Measurements from ENCODE around the gene LBHD2.

LBHD2 gene

DNA sequence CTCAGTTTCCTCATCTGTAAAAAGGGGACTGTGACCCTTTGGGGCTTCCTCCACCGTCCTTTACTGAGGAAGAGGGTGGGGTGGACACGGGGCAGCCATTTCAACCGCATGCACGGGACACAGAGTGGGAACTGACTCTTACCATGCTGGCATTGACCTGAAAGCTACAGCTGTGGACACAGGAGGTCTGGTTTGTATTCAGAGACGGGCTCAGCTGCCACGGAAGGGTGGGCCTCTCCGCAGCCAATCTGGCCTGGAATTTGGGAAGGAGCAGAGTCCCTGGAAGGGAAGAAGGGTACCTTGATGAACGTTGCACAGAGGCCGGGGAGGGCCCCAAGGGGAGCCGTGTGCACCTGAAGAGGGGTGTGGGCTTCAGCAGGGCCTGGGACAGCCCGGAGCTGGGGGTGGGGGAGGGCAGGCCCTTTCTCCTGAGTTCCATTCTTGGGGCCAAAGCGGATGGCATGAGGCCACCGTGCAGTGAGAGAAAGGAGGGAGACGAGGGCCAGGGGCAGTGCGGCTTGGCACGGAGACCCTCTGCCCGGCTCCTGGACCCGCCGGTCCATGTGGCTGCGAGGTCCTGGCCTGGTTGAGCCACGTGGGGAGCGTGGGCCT is 53.8 kb downstream of the LBHD2 start:
- Histone ChIP-seq H3K4me3 (ENCODE audit: low read length) (no peak overlapping the region), H3K36me3 (ENCODE audit: control insufficient read depth, insufficient read depth, low read length) (no peaks in the 10 kb centered on the region), H3K4me1 (ENCODE audit: control insufficient read depth, insufficient read depth, low read length) (peaks cover 3% of the 10 kb centered on the region)

GRCh38 chr14:103138301-103139131 is 54.5 kb downstream of the LBHD2 start:
- Histone ChIP-seq H3K4me1 (ENCODE audit: control insufficient read depth, insufficient read depth, low read length) (peaks cover 3% of the 10 kb centered on the region), H3K36me3 (ENCODE audit: control insufficient read depth, insufficient read depth, low read length) (no peaks in the 10 kb centered on the region), H3K9ac (ENCODE audit: low read length) (no peak overlapping the region), H3K4me3 (ENCODE audit: low read length) (no peak overlapping the region), H3K27me3 (ENCODE audit: control insufficient read depth, insufficient read depth, low read length) (peaks cover 20% of the 10 kb centered on the region), H3K9me3 (ENCODE audit: control insufficient read depth, low read length) (no peaks in the 10 kb centered on the region)

More for the DNA sequence above, 53.8 kb downstream of the LBHD2 start:
- H3K9ac ChIP-seq (ENCODE audit: low read length): no peak overlapping the region
- H3K27me3 ChIP-seq (ENCODE audit: control insufficient read depth, insufficient read depth, low read length): peaks cover 13% of the 10 kb centered on the region
- H3K9me3 ChIP-seq (ENCODE audit: control insufficient read depth, low read length): no peaks in the 10 kb centered on the region

DNA sequence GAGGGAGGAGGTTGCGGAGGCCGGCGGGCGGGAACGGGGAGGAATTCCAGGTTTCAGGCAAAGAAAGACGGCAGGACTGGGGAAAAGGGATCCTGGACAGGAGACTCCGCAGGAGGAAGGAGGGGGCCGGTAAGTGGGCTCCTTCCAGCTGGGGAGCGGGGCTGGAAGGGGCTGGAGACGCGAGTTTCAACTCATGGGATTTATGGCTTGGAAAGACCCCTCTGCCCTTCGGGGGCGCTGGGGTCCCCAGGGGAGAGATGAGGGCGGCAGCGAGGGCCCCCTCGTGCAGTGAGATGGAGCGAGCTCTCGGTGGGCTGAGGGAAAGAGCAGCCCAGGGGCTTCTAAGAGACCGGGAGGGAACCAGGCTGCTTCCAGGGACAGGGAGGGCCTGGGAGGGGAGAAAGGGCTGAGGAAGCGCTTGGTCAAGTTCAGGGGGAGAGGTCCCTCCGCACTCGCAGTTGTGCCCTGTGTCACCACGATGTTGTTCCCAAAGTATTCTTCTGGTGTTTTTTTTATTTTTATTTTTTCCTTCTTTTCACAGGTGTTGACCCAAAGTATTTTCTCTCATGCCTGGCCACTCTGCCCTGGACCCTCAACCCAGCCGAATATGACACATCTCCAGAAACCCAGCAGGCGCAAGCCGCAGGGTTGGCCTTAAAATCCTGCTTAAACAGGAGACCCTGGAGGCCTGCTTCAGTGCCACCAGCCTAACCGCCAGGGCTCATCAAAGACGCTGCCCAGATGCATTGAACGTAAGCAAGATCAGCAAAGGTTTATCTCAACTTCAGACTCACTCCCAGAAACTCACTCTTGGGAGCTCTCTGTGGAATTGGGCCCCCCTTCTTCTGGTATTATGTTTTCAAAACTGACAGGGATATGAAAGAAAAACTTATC is 55.4 kb downstream of the LBHD2 start:
- Histone ChIP-seq H3K4me1 (ENCODE audit: control insufficient read depth, insufficient read depth, low read length) (peaks cover 3% of the 10 kb centered on the region), H3K27me3 (ENCODE audit: control insufficient read depth, insufficient read depth, low read length) (peaks cover 21% of the 10 kb centered on the region), H3K9me3 (ENCODE audit: control insufficient read depth, low read length) (no peaks in the 10 kb centered on the region), H3K4me3 (ENCODE audit: low read length) (no peak overlapping the region), H3K36me3 (ENCODE audit: control insufficient read depth, insufficient read depth, low read length) (no peaks in the 10 kb centered on the region), H3K9ac (ENCODE audit: low read length) (no peak overlapping the region)

All from mucosa of stomach (tissue), 1 donor.